HG02571 (cell line): ENCODE measurements around the gene PRKCA.

ENCODE experiments used
- ATAC-seq: cut with Tn5 transposase; IDR thresholded peaks from one replicate; pipeline ENCODE4 v1.9.1; 2021; ENCODE audit warnings: mild to moderate bottlenecking, moderate library complexity; ENCODE audit not compliant: unreplicated experiment

Gene PRKCA

GRCh38 chr17:66748578-66748977 is 446.2 kb downstream of the PRKCA start:
- ATAC-seq, result no peak

GRCh38 chr17:66749217-66749832 is 446.9 kb downstream of the PRKCA start:
- no peak for ATAC-seq

DNA sequence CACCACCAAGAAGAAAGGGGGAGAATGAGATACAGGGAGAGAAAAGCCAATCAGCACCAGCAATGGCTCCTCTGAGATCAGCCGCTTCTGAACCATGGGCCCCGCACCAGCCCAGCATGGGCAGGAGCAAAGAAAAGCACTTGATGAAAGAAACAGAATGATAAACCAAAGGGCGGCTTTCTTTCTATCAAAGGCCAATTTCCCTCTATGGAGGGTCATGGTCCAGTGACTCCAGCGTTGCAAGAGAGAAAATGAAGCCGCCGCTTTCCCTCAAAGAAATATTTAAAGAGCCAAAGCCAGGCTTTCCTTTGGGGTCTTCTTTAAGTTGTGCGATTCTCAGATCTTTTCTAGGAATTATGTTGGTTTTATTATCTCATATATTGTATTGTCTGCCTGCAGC is 447.7 kb downstream of the PRKCA start:
- ATAC-seq, result no peak

DNA sequence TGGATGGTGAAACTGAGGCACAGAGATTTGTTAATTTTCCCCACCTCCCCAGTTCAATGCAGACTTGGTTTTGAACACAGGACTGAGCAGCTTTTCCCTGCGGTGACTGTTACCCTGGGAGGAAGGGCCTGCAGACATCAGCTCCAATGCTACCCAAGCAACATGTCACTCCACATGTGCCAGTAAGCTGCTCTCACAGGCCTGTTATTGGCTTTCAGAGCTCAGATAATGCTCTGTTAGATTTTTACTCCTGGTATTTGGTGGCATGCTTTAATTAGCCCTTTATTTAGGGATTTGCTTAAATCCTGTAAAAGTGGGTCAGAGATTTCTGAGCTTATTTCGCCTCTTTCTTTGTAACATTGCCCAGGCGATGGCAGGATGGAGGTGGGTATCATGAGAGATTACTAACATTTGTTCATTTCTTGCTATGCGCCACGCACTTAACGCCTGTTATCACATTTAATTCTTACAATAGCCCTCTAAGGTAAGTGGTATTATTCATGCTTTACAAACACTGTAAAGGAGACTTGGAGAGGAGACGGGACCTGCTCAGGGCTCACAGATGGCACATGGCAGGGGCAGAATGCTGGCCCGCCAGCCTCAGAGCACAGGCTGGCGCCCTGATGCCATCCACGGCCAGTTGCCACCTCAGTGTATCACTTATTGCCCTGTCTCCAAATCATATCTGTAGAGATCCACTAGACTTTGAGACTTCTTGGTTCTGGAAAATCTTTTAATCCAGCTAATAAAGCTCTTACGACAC is 448.5 kb downstream of the PRKCA start:
- no peak for ATAC-seq

GRCh38 chr17:66751771-66752170 is 449.4 kb downstream of the PRKCA start:
- ATAC-seq, result no peak

GRCh38 chr17:66752411-66752810 is 450.0 kb downstream of the PRKCA start:
- ATAC-seq, result no peak

GRCh38 chr17:66753126-66753920 is 450.9 kb downstream of the PRKCA start:
- no peak for ATAC-seq

DNA sequence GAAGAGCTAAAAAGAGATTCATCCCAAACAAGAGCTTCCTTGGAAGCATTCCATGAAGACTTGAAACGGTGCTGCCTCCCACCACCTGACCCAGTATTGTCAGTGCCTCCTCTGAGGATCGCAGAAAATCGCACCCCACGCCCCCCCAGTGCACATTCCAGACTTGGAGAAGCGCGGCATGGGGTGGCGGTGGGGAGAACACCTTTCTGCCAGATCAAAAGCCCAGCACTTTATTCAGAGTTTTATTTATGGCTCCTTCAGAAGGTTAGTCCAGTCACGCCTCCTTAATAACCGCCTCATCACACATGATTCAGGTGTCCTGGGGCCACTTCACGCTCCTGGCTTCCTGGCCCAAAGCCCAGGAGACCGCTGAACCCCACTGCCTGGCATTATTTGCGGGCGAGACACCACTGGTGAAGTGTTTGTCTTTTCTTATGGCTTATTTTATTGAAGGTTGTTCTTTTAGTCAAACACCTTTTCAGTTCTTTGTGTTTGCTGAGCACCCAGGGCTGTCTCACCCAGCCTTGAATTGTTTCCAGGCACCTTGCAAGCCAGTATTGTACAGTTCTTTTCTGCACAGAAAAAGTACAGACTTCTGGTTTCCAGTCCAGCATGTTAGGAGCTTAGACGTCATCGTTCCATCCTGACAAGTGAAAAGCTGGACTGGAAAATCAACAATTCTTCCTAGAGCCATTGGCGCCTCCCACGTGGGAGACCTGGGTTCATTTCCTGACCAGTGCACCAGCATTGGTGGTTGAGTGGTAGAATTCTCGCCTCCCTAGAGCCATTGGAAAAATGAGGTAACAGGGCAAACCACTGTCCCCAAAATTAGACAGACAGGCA is 452.9 kb downstream of the PRKCA start:
- ATAC-seq, result no peak

DNA sequence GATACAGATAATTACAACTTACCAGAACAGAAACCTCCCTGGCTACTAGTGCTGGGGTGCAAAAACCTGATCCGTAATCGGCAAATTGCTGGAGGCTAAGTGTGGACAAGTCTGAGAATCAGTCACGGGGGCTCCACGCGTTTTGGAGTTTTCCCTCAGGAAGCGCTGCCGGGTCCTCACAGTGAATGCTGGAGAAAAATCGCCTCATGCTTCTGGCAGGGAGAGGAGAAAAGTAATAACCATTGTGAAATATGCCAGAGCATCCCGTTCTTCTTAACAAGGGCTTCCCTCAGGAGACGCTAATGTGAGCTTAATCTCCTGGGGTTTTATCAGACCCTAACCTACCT is 453.5 kb downstream of the PRKCA start:
- ATAC-seq, result no peak

DNA sequence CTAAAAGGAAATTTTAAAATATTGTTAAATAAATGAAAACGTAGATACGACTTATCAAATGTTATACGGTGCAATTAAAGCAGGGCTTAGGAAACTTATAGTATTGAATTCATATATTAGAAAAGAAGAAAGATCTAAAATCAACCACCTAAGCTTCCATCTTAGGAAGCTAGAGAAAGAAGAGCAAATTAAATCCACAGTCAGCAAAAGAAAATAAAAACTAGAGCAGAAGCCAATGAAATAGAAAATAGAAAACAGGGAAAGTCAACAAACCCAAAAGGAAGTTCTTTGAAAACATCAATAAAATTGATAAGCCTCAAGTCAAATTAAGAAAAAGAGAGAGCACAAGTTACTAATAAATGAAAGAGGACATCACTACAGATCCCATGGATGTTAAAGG is 457.9 kb downstream of the PRKCA start:
- ATAC-seq, result no peak

DNA sequence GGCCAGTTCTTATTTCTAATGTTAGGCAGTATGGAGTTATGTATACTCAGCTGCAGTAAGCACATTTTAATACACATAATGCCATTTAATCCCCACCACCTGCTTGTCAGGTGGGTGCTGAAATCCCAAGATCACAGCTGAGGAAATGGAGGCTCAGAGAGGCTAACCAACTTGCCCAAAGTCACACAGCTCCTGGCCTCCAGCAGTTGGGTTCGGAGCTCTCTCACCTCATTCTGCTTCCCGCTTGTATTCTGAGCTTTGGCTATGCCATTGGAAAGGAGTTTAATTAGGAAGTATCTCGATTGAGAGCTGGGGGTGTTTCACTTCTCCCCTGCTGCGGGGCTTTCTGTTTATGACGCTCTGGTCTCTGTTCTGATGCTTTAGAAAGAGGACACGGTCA is 459.9 kb downstream of the PRKCA start:
- no peak for ATAC-seq

DNA sequence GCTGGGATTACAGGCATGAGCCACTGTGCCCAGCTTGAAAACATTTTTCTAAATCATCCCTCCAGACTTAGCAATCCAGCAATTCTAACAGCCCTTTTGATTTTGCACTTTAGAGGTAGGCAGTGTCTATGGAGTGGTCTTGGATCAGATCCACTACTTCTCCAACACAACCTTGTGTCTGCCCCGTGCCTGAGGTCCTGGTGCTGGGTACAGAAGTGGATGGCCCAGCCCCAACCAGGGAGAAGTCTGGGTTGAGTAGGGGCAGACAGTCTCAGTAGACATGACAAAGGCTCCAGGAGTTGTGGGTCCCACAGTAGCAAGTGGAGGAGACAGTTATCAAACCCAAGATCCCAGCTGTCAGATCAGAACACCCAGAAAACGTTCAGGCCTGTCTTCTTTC is 460.6 kb downstream of the PRKCA start:
- no peak for ATAC-seq

DNA sequence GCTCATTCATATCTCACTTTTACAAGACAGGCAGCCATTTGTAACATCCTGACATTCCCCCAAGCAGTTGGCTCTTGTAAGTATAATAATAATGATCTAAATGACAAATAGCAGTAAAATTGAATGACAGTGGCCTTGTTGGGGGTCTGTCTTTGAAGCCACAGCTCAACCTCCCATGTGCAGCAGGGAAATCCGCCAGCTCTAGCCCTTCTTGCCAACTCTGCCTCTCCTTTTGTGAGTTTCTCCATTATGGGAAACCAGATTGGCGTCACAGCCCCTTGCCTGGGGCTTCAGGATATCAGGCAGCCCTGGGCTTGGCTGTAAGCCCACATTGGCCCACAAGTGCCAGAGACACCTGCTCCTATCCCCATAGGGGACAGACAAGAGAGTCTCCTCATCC is 462.1 kb downstream of the PRKCA start:
- ATAC-seq, result no peak

GRCh38 chr17:66767154-66767933 is 464.9 kb downstream of the PRKCA start:
- ATAC-seq, result no peak

- ATAC-seq, result no peak
Observed at GRCh38 chr17:66769911-66770310, 467.5 kb downstream of the PRKCA start.

- ATAC-seq, result no peak
Observed at GRCh38 chr17:66772148-66772812, 469.9 kb downstream of the PRKCA start.

DNA sequence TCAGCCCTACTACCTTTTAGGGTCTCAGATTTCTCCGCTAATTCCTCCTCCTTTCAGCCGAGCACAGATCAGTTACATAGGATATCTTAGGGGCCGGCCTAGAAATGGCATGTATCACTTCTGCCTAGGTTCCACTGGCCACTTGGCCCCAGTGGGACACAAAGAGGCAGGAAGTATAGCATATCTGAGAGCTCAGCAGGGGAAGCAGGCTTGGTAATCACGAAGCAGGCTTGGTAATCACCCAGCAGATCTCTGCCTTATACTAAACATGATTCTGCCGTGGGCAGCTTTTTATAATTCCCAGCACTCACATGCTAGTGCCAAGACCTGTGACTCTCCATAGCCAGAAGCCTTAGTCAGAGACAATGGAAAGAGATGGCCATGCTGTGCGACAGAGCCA is 472.9 kb downstream of the PRKCA start:
- no peak for ATAC-seq

- no peak for ATAC-seq
Observed at GRCh38 chr17:66775881-66776400, 473.5 kb downstream of the PRKCA start.

GRCh38 chr17:66776999-66777688 is 474.7 kb downstream of the PRKCA start:
- no peak for ATAC-seq
